CD4-positive, alpha-beta T cell treated with Interleukin-17A for 4 hours (primary cell): ENCODE measurements around the gene SRRM4.
"Not testable (repeated sequence)": the region's sequence is repeated elsewhere in the genome, so short reads cannot be mapped to it uniquely, and the experiment has no call there.

Experiments used
- DNase-seq: peaks from one replicate; pipeline ENCODE4 v3.0.0-alpha.2; 2020; ENCODE audit warnings: mixed read lengths

The SRRM4 gene

GRCh38 chr12:118981285-118982211 is at the start of gene SRRM4:
Gene SRRM4, plus strand, starts transcription at chr12:118981541. Its CDS starts 342 bp downstream, at chr12:118981883.
- DNase-seq = no peak

- DNase-seq = no peak
These were observed 35.1 kb upstream of the SRRM4 start for GRCh38 chr12:118946256-118946655.

GRCh38 chr12:118958520-118958919 is 22.8 kb upstream of the SRRM4 start:
- no peak for DNase-seq

- DNase-seq = no peak
These were observed 22.0 kb upstream of the SRRM4 start for GRCh38 chr12:118959348-118959747.

- DNase-seq = no peak
These were observed 21.3 kb upstream of the SRRM4 start for GRCh38 chr12:118959985-118960560.

GRCh38 chr12:118960865-118961264 is 20.5 kb upstream of the SRRM4 start:
- no peak for DNase-seq

- no peak for DNase-seq
These were observed 16.4 kb upstream of the SRRM4 start for GRCh38 chr12:118964988-118965387.

- DNase-seq = no peak
These were observed 10.5 kb upstream of the SRRM4 start for GRCh38 chr12:118970856-118971255.

- DNase-seq = no peak
These were observed 8.4 kb upstream of the SRRM4 start for GRCh38 chr12:118972982-118973381.

GRCh38 chr12:118979763-118980406 is 1.5 kb upstream of the SRRM4 start:
- no peak for DNase-seq

GRCh38 chr12:118980407-118981014 is 830 bp upstream of the SRRM4 start:
- DNase-seq = no peak

- DNase-seq = no peak
These were observed 961 bp downstream of the SRRM4 start for GRCh38 chr12:118982302-118982701.

- DNase-seq = no peak
These were observed 1.8 kb downstream of the SRRM4 start for GRCh38 chr12:118982984-118983761.

- DNase-seq = no peak
These were observed 3.0 kb downstream of the SRRM4 start for GRCh38 chr12:118984161-118984943.

GRCh38 chr12:118986050-118986449 is 4.7 kb downstream of the SRRM4 start:
- DNase-seq = no peak

GRCh38 chr12:118999107-118999506 is 17.8 kb downstream of the SRRM4 start:
- no peak for DNase-seq

GRCh38 chr12:119005085-119005484 is 23.7 kb downstream of the SRRM4 start:
- DNase-seq = no peak

- no peak for DNase-seq
These were observed 24.6 kb downstream of the SRRM4 start for GRCh38 chr12:119005913-119006312.

- DNase-seq = no peak
These were observed 25.4 kb downstream of the SRRM4 start for GRCh38 chr12:119006746-119007145.

- DNase-seq = not testable (repeated sequence)
These were observed 26.9 kb downstream of the SRRM4 start for GRCh38 chr12:119008273-119008672.

GRCh38 chr12:119008691-119009221 is 27.4 kb downstream of the SRRM4 start:
- DNase-seq = no peak
